ENCODE data around the gene PLSCR4. TPM values are rescaled to one million over a fixed set of nuclear protein-coding genes. Genes with fewer than 3 reads are reported as not detected.

PLSCR4 gene
- total and polyA plus RNA-seq, 2 of the 8 experiments (the other 6 are each of a cell fraction or from before 2014, with no cell fraction given): 1.8 to 2.9 TPM

DNA sequence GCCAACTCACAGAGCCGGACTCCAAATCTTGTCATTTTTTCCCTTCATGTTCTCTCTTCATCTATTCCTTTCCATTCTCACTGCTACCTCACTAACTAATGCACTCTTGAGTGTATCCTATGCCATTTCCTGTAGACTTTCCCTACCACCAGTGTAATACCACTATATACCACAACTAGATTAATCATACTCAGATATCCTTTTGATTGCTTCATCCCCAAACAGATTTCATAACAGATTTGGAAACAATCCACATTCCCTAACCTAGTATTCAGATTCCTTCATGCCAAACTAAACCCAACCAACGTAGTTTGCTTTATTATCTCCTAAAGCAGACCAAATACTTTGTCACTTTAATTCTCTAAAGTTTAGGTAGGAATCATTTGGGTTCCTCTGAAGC, 87.3 kb downstream of the PLSCR4 start:
- no peak overlapping the region for H3K27ac ChIP-seq (ENCODE audit: low read depth, low read length)
- H3K9ac ChIP-seq (replicated peaks in 1 of 4; ENCODE audit: extremely low read depth in 1 of 4, low read depth in 3 of 4, low read length in 3 of 4): no peak overlapping the region
- no peak overlapping the region for H2AK5ac ChIP-seq (ENCODE audit: low read depth, low read length)
- H3K14ac ChIP-seq (ENCODE audit: insufficient read length): no peak overlapping the region
- H3K79me1 ChIP-seq (ENCODE audit: low read depth, low read length): no peaks in the 10 kb centered on the region
- H3K27me3 ChIP-seq (replicated peaks in 1 of 4; ENCODE audit: control insufficient read depth in 3 of 4, extremely low read depth in 1 of 4, insufficient read depth in 3 of 4, low read length in 3 of 4): peaks cover 0 to 6% (median 1%) of the 10 kb centered on the region in 4 experiments; a peak in 3 of 7 replicates
- H3K4me2 ChIP-seq (ENCODE audit: insufficient read depth in 1 of 2, low read depth in 2 of 2, low read length in 2 of 2): no peak overlapping the region
- H4K5ac ChIP-seq (ENCODE audit: insufficient read length, low read depth, low read length): no peak overlapping the region
- H3K4me1 ChIP-seq (replicated peaks in 1 of 4; ENCODE audit: control insufficient read depth in 3 of 4, insufficient read depth in 4 of 4, low read length in 3 of 4): peaks cover 0 to 4% (median 3%) of the 10 kb centered on the region in 4 experiments; a peak in 3 of 7 replicates
- FAIRE-seq: no peak
- H2BK120ac ChIP-seq (replicated peaks; ENCODE audit: low read depth, low read length): no peak overlapping the region
- no peak overlapping the region for H2BK5ac ChIP-seq (ENCODE audit: low read depth, low read length)
- H3K23ac ChIP-seq (ENCODE audit: insufficient read length): no peak overlapping the region
- no peak overlapping the region for H2BK12ac ChIP-seq (ENCODE audit: low read depth, low read length)
- no peak overlapping the region for H2AFZ ChIP-seq (ENCODE audit: low read length)
- no peaks in the 10 kb centered on the region for H3K9me3 ChIP-seq (ENCODE audit: insufficient read depth in 2 of 2, low read depth in 1 of 2, low read length in 1 of 2)
- H4K91ac ChIP-seq (replicated peaks; ENCODE audit: insufficient read length, low read length): no peak overlapping the region
- POLR2A ChIA-PET (ENCODE audit: partially characterized antibody): no interaction called here
- H3K23me2 ChIP-seq (ENCODE audit: low read depth, low read length): peaks cover 11% of the 10 kb centered on the region
- CTCF ChIA-PET (ENCODE audit: partially characterized antibody): interaction anchor here (0.9 to 1.5 kb wide), 2 partner anchors 14 to 26 kb away, joined by 4 to 6 read pairs; no protein-coding TSS in a partner anchor
- H2BK15ac ChIP-seq (ENCODE audit: low read length): no peak overlapping the region
- no peak overlapping the region for H3K18ac ChIP-seq (ENCODE audit: extremely low read depth, low read length)
- no peak overlapping the region for H4K8ac ChIP-seq (ENCODE audit: extremely low read depth, insufficient read depth, low read length)
- DNase-seq (ENCODE audit: low read depth in 1 of 2, low spot score in 2 of 2): no peak
- H4K20me1 ChIP-seq (replicated peaks in 1 of 2; ENCODE audit: control insufficient read depth in 1 of 2, insufficient read depth in 2 of 2, low read length in 2 of 2): no peaks in the 10 kb centered on the region
- no peak overlapping the region for H3K56ac ChIP-seq (replicated peaks; ENCODE audit: insufficient read length, low read depth, low read length)
- 97% methylated on average over 2 of the region's 2 CpGs; no CpG with 5 or more reads in 1 of the 2 experiments for WGBS, 2 experiments (ENCODE audit: extremely low coverage in 1 of 2, insufficient coverage in 1 of 2, insufficient read length in 1 of 2, insufficient replicate concordance in 2 of 2, low coverage in 1 of 2, low lambda C conversion rate in 2 of 2, missing lambda C conversion rate in 1 of 2)
- H3K4ac ChIP-seq (replicated peaks; ENCODE audit: insufficient read length, low read depth, low read length): no peak overlapping the region
- H3K4me3 ChIP-seq (ENCODE audit: extremely low read depth in 1 of 4, insufficient read depth in 2 of 4, low read depth in 3 of 4, low read length in 4 of 4): no peak overlapping the region
- no peaks in the 10 kb centered on the region for H3K36me3 ChIP-seq (ENCODE audit: control insufficient read depth in 2 of 4, insufficient read depth in 4 of 4, low read length in 3 of 4)
- H2BK20ac ChIP-seq (ENCODE audit: low read length): no peak overlapping the region
- H3K79me2 ChIP-seq (ENCODE audit: control insufficient read depth in 1 of 2, insufficient read depth in 2 of 2, low read length in 2 of 2): peaks cover 0 to 13% of the 10 kb centered on the region in 2 experiments; a peak in 2 of 4 replicates
- TF ChIP-seq CREB1 (IDR thresholded peaks at IDR 0.05): no peak
- no peak for TF ChIP-seq RFX5 (IDR thresholded peaks at IDR 0.05; ENCODE audit: borderline replicate concordance, low read depth, low read length)
- no peak for TF ChIP-seq SP2 (IDR thresholded peaks at IDR 0.05; ENCODE audit: low read length)
- TF ChIP-seq GABPA (IDR thresholded peaks at IDR 0.05; ENCODE audit: borderline replicate concordance, insufficient read depth, low read length): no peak
- TF ChIP-seq, protein P1, sequence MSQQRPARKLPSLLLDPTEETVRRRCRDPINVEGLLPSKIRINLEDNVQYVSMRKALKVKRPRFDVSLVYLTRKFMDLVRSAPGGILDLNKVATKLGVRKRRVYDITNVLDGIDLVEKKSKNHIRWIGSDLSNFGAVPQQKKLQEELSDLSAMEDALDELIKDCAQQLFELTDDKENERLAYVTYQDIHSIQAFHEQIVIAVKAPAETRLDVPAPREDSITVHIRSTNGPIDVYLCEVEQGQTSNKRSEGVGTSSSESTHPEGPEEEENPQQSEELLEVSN (IDR thresholded peaks at IDR 0.05): no peak
- no peak for TF ChIP-seq CHD1 (IDR thresholded peaks at IDR 0.05; ENCODE audit: low read depth, low read length)
- no peak for TF ChIP-seq TAF1 (IDR thresholded peaks at IDR 0.05; ENCODE audit: low read depth, low read length)
- no peak for TF ChIP-seq PHF8 (conservative IDR thresholded peaks at IDR 0.05; ENCODE audit: low read depth, low read length)
- TF ChIP-seq SIRT6 (IDR thresholded peaks at IDR 0.05; ENCODE audit: low read length): no peak
- TF ChIP-seq, protein P2, sequence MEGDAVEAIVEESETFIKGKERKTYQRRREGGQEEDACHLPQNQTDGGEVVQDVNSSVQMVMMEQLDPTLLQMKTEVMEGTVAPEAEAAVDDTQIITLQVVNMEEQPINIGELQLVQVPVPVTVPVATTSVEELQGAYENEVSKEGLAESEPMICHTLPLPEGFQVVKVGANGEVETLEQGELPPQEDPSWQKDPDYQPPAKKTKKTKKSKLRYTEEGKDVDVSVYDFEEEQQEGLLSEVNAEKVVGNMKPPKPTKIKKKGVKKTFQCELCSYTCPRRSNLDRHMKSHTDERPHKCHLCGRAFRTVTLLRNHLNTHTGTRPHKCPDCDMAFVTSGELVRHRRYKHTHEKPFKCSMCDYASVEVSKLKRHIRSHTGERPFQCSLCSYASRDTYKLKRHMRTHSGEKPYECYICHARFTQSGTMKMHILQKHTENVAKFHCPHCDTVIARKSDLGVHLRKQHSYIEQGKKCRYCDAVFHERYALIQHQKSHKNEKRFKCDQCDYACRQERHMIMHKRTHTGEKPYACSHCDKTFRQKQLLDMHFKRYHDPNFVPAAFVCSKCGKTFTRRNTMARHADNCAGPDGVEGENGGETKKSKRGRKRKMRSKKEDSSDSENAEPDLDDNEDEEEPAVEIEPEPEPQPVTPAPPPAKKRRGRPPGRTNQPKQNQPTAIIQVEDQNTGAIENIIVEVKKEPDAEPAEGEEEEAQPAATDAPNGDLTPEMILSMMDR (IDR thresholded peaks at IDR 0.05; ENCODE audit: control extremely low read depth in 1 of 3, insufficient read depth in 1 of 3, low read depth in 1 of 3, low read length in 3 of 3): no peak
- TF ChIP-seq TEAD4 (IDR thresholded peaks at IDR 0.05; ENCODE audit: low read depth, low read length): no peak
- no peak for TF ChIP-seq BCL11A (IDR thresholded peaks at IDR 0.05; ENCODE audit: low read depth in 2 of 2, low read length in 2 of 2)
